ENCODE results near the gene SOCS7. TPM values are rescaled to one million over a fixed set of nuclear protein-coding genes. Genes with fewer than 3 reads are reported as not detected.

Gene SOCS7
- total RNA-seq, 4 donors from 2014 or later = 3.0 to 20.1 (median 15.2) TPM

GRCh38 chr17:38427160-38427949 lies 75.7 kb downstream of the SOCS7 start:
- Histone ChIP-seq H3K4me3 (peak overlapping the region in 3 of 4 donors; percentile 62 to 84 (median 76)), H3K9me3 (no peaks in the 10 kb centered on the region), H3K36me3 (no peaks in the 10 kb centered on the region), H3K27me3 (peaks cover 13% of the 10 kb centered on the region), H3K4me1 (peaks cover 9 to 34% (median 20%) of the 10 kb centered on the region in 4 donors), H3K27ac (peak overlapping the region; percentile 84 to 96 (median 90))
- intact Hi-C loops (cut with DNase I; ENCODE audit: low total_unique reads) = loop anchor here (5.0 kb wide), 1 partner anchor 60 kb away; no protein-coding TSS in a partner anchor
- 55 to 86% methylated on average over 4 to 7 of the region's 7 CpGs for WGBS, 2 donors (ENCODE audit: low coverage in 1 of 2)
- TF ChIP-seq POLR2AphosphoS5 (IDR thresholded peaks at IDR 0.05) = no peak
- no peak for TF ChIP-seq CTCF (IDR thresholded peaks at IDR 0.05)
- no peak for TF ChIP-seq EP300 (IDR thresholded peaks at IDR 0.05; ENCODE audit: low read depth)
- DNase-seq = no peak
- in situ Hi-C loops (cut with MboI; ENCODE audit: low pct_ligation_motif_present in 1 of 4, low pct_unique_long_range_greater_than_20kb in 1 of 4, low sequenced_read_pairs in 3 of 4) = no loop called here

- intact Hi-C loops (cut with DNase I; ENCODE audit: low total_unique reads) = loop anchor here (5.0 kb wide), 1 partner anchor 59 kb away; no protein-coding TSS in a partner anchor
- peaks cover 9 to 28% (median 20%) of the 10 kb centered on the region in 4 donors for H3K4me1 ChIP-seq
- TF ChIP-seq POLR2AphosphoS5 (IDR thresholded peaks at IDR 0.05) (peak in 2 of 3 donors; percentile 45 to 51), CTCF (IDR thresholded peaks at IDR 0.05) (no peak), POLR2A (IDR thresholded peaks at IDR 0.05) (peak; percentile 13), EP300 (IDR thresholded peaks at IDR 0.05; ENCODE audit: low read depth) (no peak)
- in situ Hi-C loops (cut with MboI; ENCODE audit: low pct_ligation_motif_present in 1 of 4, low pct_unique_long_range_greater_than_20kb in 1 of 4, low sequenced_read_pairs in 3 of 4) = no loop called here
- H3K9me3 ChIP-seq = no peaks in the 10 kb centered on the region
- H3K36me3 ChIP-seq = no peaks in the 10 kb centered on the region
- peak; percentile 62 for DNase-seq
- 0 to 2% methylated on average over 2 to 11 of the region's 46 CpGs for WGBS, 2 donors (ENCODE audit: low coverage in 1 of 2)
- peak within 1 kb of the TSS; percentile 62 to 84 (median 76) for H3K4me3 ChIP-seq
- peaks cover 8% of the 10 kb centered on the region for H3K27me3 ChIP-seq
- H3K27ac ChIP-seq = peak within 1 kb of the TSS; percentile 84 to 96 (median 90)
These were observed 76.5 kb downstream of the SOCS7 start, which contains the start of gene ARHGAP23 for GRCh38 chr17:38428112-38428642. TSS of gene ARHGAP23 (plus strand) at chr17:38428464. CDS start at chr17:38428486, 22 bp downstream.

GRCh38 chr17:38428643-38429371 lies 77.2 kb downstream of the SOCS7 start:
- 2% methylated on average over 31 of the region's 56 CpGs; no CpG with 5 or more reads in 1 of the 2 donors for WGBS, 2 donors (ENCODE audit: low coverage in 1 of 2)
- H3K27ac ChIP-seq = peak overlapping the region; percentile 84 to 96 (median 90)
- peak; percentile 50 for DNase-seq
- peaks cover 9 to 28% (median 19%) of the 10 kb centered on the region in 4 donors for H3K4me1 ChIP-seq
- in situ Hi-C loops (cut with MboI; ENCODE audit: low pct_ligation_motif_present in 1 of 4, low pct_unique_long_range_greater_than_20kb in 1 of 4, low sequenced_read_pairs in 3 of 4) (no loop called here), intact Hi-C loops (cut with DNase I; ENCODE audit: low total_unique reads) (loop anchor here (5.0 kb wide), 1 partner anchor 58 kb away; no protein-coding TSS in a partner anchor)
- no peaks in the 10 kb centered on the region for H3K36me3 ChIP-seq
- peaks cover 8% of the 10 kb centered on the region for H3K27me3 ChIP-seq
- TF ChIP-seq POLR2A (IDR thresholded peaks at IDR 0.05) = no peak
- peak in 2 of 3 donors; percentile 49 to 58 for TF ChIP-seq POLR2AphosphoS5 (IDR thresholded peaks at IDR 0.05)
- H3K9me3 ChIP-seq = no peaks in the 10 kb centered on the region
- peak overlapping the region; percentile 62 to 84 (median 76) for H3K4me3 ChIP-seq

GRCh38 chr17:38429476-38430100 lies 77.9 kb downstream of the SOCS7 start:
- DNase-seq = no peak
- Histone ChIP-seq H3K27ac (peak overlapping the region; percentile 84 to 96 (median 90)), H3K4me1 (peaks cover 9 to 28% (median 18%) of the 10 kb centered on the region in 4 donors), H3K4me3 (peak overlapping the region in 3 of 4 donors; percentile 62 to 84 (median 76)), H3K27me3 (peaks cover 8% of the 10 kb centered on the region), H3K9me3 (no peaks in the 10 kb centered on the region), H3K36me3 (no peaks in the 10 kb centered on the region)
- intact Hi-C loops (cut with DNase I; ENCODE audit: low total_unique reads) = loop anchor here (5.0 kb wide), 1 partner anchor 58 kb away; no protein-coding TSS in a partner anchor
- TF ChIP-seq POLR2A (IDR thresholded peaks at IDR 0.05) = no peak
- TF ChIP-seq POLR2AphosphoS5 (IDR thresholded peaks at IDR 0.05) = no peak
- TF ChIP-seq CTCF (IDR thresholded peaks at IDR 0.05) = no peak
- no peak for TF ChIP-seq EP300 (IDR thresholded peaks at IDR 0.05; ENCODE audit: low read depth)
- 71 to 79% methylated on average over 4 to 9 of the region's 9 CpGs for WGBS, 2 donors (ENCODE audit: low coverage in 1 of 2)
- in situ Hi-C loops (cut with MboI; ENCODE audit: low pct_ligation_motif_present in 1 of 4, low pct_unique_long_range_greater_than_20kb in 1 of 4, low sequenced_read_pairs in 3 of 4) = loop anchor here in 1 of 4 donors (5.0 kb wide), 1 partner anchor 58 kb away; no protein-coding TSS in a partner anchor

Measured in transverse colon (tissue), 4 donors.